Measurements from ENCODE around the gene GNAT1.

Gene GNAT1

DNA sequence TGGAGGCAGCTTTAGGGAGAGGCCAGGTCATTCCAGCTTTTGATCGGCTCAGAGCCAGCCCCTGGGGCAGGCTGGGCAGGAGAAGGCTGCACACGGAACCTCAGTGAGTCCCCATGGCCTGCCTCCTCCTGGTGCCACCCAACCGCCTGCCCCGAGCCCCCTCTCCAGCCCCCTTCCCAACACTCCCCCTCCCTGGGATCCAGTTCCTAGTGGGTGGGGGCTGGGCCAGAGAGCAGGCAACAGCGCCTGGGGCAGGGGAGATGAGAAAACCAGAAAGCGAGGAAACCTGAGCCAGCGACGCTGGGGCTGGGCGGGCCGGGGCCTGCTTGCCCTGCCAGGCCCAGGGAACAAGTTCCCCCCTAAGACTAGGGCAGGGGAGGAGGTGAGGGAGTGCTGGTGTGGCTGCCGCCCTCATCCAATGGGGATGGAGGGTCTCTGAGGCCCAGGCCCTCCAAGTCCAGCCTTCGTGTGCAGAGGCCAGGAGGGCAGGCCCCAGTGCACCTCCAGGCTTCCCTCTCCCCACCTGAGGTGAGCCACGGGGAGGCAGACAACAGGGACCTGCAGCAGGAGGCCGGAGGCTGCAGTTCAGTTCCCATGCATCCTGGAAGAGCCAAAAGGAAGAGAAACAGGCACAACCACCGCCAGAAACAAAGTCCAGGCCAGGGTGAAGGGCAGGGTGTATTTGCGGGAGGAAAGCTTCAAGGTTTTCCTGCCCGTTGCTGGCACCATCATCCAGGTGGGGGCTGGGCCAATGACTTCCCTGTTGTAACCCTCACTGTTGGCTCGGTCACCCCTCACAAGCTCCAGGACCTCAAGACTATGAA lies 40.3 kb upstream of the GNAT1 start:
- TF ChIP-seq, protein P1, sequence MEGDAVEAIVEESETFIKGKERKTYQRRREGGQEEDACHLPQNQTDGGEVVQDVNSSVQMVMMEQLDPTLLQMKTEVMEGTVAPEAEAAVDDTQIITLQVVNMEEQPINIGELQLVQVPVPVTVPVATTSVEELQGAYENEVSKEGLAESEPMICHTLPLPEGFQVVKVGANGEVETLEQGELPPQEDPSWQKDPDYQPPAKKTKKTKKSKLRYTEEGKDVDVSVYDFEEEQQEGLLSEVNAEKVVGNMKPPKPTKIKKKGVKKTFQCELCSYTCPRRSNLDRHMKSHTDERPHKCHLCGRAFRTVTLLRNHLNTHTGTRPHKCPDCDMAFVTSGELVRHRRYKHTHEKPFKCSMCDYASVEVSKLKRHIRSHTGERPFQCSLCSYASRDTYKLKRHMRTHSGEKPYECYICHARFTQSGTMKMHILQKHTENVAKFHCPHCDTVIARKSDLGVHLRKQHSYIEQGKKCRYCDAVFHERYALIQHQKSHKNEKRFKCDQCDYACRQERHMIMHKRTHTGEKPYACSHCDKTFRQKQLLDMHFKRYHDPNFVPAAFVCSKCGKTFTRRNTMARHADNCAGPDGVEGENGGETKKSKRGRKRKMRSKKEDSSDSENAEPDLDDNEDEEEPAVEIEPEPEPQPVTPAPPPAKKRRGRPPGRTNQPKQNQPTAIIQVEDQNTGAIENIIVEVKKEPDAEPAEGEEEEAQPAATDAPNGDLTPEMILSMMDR (conservative IDR thresholded peaks at IDR 0.05; ENCODE audit: low read depth, low read length): no peak
- no peak overlapping the region for H3K4me3 ChIP-seq (ENCODE audit: low read depth, low read length)
- DNase-seq (ENCODE audit: low read depth): no peak

GRCh38 chr3:50151728-50152127 lies 39.7 kb upstream of the GNAT1 start:
- H3K4me3 ChIP-seq (ENCODE audit: low read depth, low read length): no peak overlapping the region
- TF ChIP-seq, protein P1 (conservative IDR thresholded peaks at IDR 0.05; ENCODE audit: low read depth, low read length): no peak
- DNase-seq (ENCODE audit: low read depth): no peak

GRCh38 chr3:50153782-50154475 lies 37.5 kb upstream of the GNAT1 start:
- no peak overlapping the region for H3K4me3 ChIP-seq (ENCODE audit: low read depth, low read length)
- TF ChIP-seq, protein P1 (conservative IDR thresholded peaks at IDR 0.05; ENCODE audit: low read depth, low read length): no peak
- DNase-seq (ENCODE audit: low read depth): no peak

- no peak for DNase-seq (ENCODE audit: low read depth)
- TF ChIP-seq, protein P1 (conservative IDR thresholded peaks at IDR 0.05; ENCODE audit: low read depth, low read length): no peak
- no peak overlapping the region for H3K4me3 ChIP-seq (ENCODE audit: low read depth, low read length)
Observed at GRCh38 chr3:50154476-50154839, 37.0 kb upstream of the GNAT1 start.

GRCh38 chr3:50154840-50155490 lies 36.4 kb upstream of the GNAT1 start, which contains the start of gene SEMA3F:
Gene SEMA3F, plus strand, starts transcription at chr3:50155324. Its CDS starts 4,299 bp downstream, at chr3:50159623.
- peak within 1 kb of the TSS; percentile 44 for H3K4me3 ChIP-seq (ENCODE audit: low read depth, low read length)
- DNase-seq (ENCODE audit: low read depth): peak; percentile 62
- TF ChIP-seq, protein P1 (conservative IDR thresholded peaks at IDR 0.05; ENCODE audit: low read depth, low read length): no peak

- peak overlapping the region; percentile 44 for H3K4me3 ChIP-seq (ENCODE audit: low read depth, low read length)
- no peak for DNase-seq (ENCODE audit: low read depth)
- TF ChIP-seq, protein P1 (conservative IDR thresholded peaks at IDR 0.05; ENCODE audit: low read depth, low read length): no peak
Observed at GRCh38 chr3:50155491-50155878, 35.9 kb upstream of the GNAT1 start.

Data from choroid plexus epithelial cell (primary cell).